Activated T-cell treated with anti-CD3 and anti-CD28 coated beads for 48 hours (primary cell): Measurements from ENCODE around the gene PFKP.
"Not testable (repeated sequence)": the region's sequence is repeated elsewhere in the genome, so short reads cannot be mapped to it uniquely, and the experiment has no call there.

ENCODE experiments used
- DNase-seq: peaks from one replicate; pipeline ENCODE4 v3.0.0-alpha.2; 2020; ENCODE audit warnings: low read depth

The PFKP gene

GRCh38 chr10:3099291-3100092 is 32.1 kb downstream of the PFKP start:
- DNase-seq, result no peak

GRCh38 chr10:3100093-3100792 is 32.9 kb downstream of the PFKP start:
- no peak for DNase-seq

GRCh38 chr10:3100856-3101640 is 33.7 kb downstream of the PFKP start:
- no peak for DNase-seq

- no peak for DNase-seq
Observed at GRCh38 chr10:3102720-3103427, 35.5 kb downstream of the PFKP start.

DNA sequence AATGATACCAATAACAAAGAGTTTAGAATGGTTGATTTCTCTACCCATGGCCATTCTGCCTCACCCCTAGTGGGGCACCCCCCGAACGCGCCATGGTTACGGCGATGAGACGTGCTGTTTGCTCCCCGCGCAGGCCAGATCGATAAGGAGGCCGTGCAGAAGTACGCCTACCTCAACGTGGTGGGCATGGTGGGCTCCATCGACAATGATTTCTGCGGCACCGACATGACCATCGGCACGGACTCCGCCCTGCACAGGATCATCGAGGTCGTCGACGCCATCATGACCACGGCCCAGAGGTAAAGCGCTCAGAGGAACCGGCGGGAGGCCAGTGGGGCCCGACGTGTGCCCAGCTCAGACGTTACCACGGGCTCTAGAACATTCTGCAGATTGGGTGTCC is 36.3 kb downstream of the PFKP start:
- no peak for DNase-seq

- DNase-seq, result no peak
Observed at GRCh38 chr10:3104251-3104918, 37.0 kb downstream of the PFKP start.

DNA sequence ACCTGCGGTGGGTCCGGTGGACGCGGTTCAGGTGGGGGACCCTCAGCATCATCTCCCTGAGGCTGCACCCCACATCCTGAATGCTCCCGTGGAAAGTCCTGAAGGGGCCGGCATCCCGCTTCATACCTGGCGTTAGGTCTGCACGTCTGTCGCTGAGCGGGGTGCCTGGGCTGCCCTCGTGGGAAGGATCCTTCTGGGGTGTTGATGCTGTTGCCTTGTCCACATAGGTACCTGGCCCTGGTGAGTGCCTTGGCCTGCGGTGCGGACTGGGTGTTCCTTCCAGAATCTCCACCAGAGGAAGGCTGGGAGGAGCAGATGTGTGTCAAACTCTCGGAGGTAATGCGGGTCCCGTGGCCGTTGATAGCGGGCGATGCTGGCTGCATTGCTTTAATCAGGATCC is 37.8 kb downstream of the PFKP start:
- no peak for DNase-seq

DNA sequence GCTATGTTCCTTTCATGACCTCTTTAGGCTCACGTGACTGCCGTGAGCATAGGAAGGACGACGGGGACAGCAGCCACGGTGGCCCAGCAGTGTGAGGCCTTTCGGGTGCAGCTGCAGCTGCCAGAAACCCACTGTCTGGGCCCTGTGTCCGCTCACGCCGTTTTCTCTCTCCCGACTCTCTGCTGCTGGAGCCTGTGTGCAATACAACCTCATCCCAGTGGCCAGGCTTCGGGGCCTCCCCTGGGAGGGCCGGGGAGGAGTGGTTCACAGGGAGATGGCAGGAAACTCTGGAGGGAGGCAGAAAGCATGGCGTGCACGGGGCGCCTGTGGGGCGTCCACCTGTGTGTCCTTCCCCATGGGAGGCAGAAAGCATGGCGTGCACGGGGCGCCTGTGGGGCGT is 38.6 kb downstream of the PFKP start:
- no peak for DNase-seq

DNA sequence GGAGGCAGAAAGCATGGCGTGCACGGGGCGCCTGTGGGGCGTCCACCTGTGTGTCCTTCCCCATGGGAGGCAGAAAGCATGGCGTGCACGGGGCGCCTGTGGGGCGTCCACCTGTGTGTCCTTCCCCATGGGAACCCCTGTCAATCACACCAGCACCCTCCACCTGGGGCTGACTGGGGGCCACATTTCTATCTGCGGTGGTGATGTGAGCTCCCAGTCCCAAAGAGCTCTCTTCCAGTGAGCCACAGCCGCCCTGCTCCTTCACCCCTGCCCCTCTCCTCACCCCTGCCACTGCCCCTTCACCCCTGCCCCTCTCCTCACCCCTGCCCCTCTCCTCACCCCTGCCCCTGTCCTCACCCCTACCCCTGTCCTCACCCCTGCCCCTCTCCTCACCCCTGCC is 39.0 kb downstream of the PFKP start:
- not testable (repeated sequence) for DNase-seq

DNA sequence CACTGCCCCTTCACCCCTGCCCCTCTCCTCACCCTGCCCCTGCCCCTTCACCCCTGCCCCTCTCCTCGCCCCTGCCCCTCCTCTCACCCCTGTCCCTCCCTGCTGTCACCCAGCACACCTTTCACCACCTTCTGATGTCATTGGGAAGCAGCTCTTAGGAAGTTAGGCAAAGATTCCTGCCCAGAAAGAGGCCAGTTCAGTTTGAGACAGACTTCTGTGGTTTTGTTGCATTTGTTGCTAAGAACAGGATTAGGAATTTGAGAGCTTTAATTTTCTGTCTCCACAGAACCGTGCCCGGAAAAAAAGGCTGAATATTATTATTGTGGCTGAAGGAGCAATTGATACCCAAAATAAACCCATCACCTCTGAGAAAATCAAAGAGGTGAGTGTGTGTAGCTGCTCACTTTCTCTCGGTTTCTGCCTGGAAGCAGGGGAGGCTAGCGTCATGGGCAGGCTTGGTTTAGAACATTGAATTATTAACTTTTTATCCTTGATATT is 39.6 kb downstream of the PFKP start:
- DNase-seq, result no peak

DNA sequence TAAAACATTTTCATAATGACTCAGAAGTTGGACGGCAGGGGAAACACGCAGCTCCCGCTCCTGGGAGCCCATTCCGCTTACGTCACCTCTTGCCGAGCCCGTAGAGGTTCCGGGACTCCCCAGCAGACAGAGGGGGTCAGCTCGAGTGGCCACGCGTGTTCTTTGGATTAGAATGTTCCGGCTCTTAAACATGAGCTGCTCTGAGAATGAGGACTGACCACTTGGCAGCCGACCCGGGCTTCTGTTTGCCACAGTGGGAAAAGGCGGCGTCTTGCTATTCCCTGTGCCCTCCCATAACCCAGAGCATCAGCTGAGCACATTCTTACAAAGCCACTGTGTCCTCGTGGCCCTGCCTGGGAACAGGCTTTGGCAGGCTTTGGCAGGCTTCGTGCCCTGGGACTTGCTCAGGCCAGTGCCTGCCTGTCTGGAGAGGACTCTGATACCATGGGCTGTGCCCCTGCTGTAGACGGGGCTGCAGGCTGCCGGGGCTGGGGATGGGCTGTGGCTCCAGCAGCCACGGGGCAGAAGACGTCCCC is 40.1 kb downstream of the PFKP start:
- DNase-seq, result no peak

GRCh38 chr10:3108033-3108432 is 40.7 kb downstream of the PFKP start:
- no peak for DNase-seq

GRCh38 chr10:3108575-3109105 is 41.3 kb downstream of the PFKP start:
- DNase-seq, result no peak

- no peak for DNase-seq
Observed at GRCh38 chr10:3109196-3109595, 41.8 kb downstream of the PFKP start.

- DNase-seq, result no peak
Observed at GRCh38 chr10:3109633-3110032, 42.3 kb downstream of the PFKP start.

- DNase-seq, result no peak
Observed at GRCh38 chr10:3110782-3111620, 43.7 kb downstream of the PFKP start.

DNA sequence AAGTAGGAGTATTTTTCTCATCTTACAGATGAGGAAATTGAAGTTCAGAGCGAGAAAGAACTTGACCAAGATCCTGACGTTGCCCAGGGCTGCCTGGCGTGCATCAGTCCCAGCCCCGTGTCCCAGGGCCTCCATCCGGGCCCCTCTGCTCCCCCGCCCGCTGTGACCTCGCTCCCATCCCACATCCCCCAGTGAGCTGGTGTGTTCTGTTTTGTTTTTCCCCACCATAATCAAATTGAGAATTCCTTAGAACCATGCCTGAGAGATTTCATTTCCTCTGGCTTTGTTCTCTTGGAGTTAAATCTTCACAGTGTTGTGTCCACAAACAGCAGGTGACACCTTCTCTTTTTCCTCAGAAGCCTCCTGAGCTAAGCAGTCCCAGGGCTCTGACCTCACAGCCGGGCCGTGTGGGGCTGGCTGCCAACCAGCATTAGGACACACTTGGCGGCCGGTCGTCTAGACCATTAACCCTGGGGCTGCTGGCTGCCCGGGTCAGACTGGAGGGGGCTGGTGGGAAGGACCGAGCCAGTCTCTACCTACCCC is 44.3 kb downstream of the PFKP start:
- DNase-seq, result no peak

DNA sequence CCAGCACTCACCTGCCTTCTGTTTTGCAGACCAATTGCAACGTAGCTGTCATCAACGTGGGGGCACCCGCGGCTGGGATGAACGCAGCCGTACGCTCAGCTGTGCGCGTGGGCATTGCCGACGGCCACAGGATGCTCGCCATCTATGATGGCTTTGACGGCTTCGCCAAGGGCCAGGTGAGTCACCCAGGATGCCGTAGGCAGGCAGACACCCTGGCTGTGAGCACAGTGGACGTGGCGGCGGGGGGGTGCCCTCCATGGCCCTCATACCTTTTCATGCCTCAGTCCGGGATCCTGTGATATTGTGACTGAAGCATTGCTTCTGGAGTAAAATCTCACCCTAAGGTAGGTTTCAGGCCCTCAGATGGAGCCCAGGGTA is 46.0 kb downstream of the PFKP start:
- DNase-seq, result no peak

- no peak for DNase-seq
Observed at GRCh38 chr10:3115685-3116084, 48.3 kb downstream of the PFKP start.
